ENCODE results near the gene CMTM6.
"Not testable (repeated sequence)": the region's sequence is repeated elsewhere in the genome, so short reads cannot be mapped to it uniquely, and the experiment has no call there.

CMTM6 gene

DNA sequence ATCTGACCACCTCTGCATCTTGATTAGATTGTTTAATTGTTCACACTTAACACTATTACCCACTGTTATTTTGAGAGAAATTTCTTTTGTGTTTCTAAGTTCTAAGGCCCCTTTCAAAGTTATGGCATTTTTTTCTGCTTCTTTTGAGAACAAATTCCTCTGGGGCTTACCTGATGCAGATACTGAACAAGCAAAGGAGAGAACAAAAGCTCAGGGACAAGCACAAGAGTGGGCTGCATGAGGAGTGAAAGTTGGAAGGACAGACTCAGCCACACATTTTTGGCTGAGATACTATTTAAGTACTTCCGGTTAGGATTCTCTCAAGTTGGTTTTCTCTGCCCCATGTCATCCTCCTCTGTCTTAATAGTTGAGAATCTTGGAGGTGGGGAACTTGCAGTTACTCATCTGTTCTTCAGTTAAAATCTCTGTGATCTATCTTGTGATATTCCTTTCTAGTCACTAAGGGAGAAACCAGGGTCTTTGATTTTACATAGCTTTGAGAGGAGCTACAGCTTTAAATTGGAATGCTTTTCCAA lies 54.7 kb downstream of the CMTM6 start:
- ATAC-seq (no peak), DNase-seq (no peak)

DNA sequence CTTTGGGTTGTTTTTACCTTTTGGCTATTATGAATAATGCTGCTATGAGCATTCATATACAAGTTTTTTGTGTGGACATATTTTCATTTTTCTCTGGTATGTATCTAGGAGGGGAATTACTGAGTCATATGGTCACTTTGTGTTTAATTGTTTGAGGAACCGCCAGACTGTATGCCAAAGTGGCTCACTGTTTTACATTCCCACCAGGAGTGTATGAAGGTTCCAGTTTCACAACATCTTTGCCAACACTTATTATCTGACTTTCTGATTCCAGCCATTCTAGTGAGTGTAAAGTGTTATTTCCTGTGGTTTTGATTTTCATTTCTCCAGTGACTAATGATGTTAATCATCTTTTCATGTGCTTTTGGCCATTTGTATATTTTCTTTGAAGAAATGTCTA lies 59.2 kb downstream of the CMTM6 start:
- DNase-seq (peak; percentile 3), ATAC-seq (peak; percentile 49)

DNA sequence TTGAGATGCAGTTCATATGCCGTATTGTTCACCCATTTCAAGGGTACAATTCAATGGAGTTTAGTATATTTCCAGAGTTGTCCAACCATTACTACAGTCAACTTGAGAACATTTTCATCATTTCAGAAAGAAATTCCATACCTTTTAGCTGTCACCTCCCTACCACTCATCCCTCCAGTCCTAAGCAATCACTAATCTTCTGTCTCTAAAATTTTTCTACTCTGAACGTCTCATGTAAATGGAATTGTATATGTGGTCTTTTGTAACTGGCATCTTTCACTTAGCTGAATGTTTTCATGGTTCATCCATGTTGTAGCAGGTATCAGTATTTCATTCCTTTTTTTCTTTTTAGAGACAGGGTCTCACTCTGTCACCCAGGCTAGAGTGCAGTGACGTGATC lies 59.9 kb downstream of the CMTM6 start:
- no peak for ATAC-seq
- DNase-seq: no peak

- DNase-seq (peak; percentile 0), ATAC-seq (no peak)
Measured at GRCh38 chr3:32440611-32441350, 61.9 kb downstream of the CMTM6 start.

DNA sequence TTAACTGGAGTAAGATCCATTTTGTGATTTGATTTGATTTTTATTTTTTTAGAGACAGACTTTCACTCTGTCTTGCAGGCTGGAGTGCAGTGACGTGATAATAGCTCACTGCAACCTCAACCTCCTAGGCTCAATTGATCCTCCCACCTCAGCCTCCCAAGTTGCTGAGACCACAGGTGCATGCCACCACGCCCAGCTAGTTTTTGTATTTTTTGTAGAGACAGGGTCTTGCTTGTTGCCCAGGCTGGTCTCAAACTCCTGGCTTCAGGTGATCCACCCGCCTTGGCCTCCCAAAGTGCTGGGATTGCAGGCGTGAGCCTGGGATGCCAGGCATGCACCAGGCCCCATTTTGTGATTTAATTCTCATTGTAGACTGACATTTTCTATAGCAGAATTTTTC lies 63.2 kb downstream of the CMTM6 start:
- not testable (repeated sequence) for ATAC-seq, DNase-seq

- DNase-seq: peak; percentile 49
- peak; percentile 88 for ATAC-seq
Measured at GRCh38 chr3:32438596-32439344, 63.9 kb downstream of the CMTM6 start.

DNA sequence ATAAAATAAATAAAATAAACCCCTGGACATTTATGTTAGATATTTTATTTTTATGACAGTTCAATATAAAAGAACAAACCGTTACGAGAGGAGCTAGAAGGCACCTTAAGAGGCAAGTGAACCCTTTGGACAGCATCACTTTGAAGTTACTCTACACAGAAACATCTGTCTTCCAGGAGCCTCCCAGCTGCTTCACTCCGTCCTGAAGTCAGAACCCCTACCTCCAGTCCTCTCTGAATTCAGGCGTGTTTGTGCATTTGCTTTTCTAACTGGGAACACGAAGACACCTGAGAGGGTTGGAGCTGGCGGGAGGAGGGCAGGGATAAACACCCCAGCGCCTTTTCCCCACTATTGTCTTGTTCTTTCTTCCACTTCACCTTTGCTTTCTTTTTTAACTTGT lies 64.8 kb downstream of the CMTM6 start:
- ATAC-seq: no peak
- peak; percentile 3 for DNase-seq

DNA sequence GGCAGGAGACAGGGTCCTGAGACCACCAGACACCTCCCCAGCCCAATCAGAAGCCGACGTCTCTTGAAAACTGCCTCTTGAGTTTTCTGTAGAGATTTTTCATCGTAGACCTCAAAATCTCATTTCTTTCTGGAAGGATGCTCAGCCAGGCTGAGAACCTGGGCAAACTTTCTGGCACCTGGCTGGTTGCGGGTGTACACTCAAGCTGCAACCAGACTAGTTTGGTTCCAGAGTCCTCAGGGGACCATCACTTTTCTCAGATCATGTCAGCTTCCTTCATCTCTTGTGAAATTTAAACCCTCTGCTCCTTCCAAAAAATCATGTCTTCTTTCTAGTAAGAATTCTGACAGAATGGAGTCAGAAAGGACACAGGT lies 65.8 kb downstream of the CMTM6 start:
- DNase-seq: no peak
- no peak for ATAC-seq

DNA sequence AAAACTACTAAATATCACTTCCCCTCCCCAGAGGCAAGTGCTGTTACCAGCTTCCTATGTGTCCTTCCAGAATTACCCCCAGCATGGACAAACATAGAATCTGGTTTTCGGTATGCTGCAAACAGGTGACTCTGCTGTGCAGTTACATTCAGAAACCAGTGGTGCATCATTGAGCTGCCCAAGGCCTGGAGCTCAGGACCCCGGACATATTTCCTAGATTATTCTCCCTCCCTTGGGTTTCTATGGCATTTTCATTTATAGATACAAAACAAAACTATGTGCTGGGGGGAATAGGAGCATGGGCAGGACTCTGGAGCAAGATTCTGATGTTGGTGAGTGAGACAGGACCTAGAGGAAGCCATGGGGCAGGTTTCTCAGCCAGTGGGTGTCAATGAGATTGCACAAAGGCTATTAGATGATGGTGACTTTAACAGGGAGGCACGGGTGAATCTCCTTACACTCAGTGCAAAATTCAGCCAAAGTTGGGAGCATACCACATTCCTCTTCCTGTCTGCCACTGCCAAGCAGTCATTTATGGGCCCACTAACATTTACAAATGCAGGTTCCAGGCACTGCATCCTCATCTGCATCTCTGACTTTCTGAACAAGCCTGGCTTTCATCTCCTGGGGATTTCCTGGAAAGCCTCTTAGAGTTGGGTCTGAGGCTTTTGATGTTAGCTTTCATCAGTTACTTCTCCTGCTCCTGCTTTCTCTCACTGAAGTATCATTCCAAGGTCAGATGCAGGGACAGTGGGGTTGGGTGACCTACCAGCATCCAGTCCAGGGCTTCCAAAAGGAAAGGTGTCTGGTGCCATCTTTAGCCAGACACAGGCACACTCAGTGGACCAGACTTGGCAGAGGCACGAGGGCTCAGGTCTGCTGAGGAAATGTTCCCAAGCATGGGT lies 66.5 kb downstream of the CMTM6 start:
- ATAC-seq (no peak), DNase-seq (peak; percentile 12)

- ATAC-seq (no peak), DNase-seq (no peak)
Measured at GRCh38 chr3:32434206-32434605, 68.4 kb downstream of the CMTM6 start.

DNA sequence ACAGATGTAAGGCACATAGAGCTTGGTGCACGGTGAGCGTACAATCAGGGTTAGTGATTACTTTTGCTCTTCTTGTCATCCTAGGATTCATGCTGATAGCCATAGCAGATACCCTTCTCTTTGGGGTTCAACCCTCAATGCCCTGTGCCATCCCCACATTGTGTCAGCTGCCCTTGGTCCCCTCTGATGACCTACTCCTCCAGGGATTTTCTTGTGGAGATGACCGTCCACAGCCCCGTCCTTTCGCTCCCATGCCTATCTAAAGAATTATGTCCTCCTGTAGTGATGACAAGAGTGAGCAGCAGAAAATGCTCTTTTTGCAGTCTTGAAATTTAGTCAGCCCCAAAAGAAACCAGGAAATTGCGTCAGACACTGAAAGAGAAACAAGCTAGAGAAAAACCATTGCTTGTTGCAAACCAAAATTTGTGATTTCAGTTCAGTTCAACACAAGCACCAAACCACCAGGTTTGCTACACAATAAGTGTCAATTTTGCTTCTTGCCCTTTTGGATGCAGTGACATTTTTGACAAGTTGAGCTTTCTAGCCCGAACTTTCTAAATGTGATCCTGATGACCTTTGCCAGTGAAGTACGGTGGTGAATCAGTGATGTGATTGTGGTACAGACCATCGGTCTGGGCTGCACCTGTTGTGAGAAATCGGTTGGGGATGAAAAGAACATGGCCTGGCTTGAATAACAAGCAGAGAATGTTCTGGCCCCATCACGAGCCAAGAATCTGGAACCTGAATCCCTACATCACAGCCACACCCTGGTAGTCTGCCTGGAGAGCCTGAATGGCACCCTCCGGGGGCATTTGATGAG lies 69.7 kb downstream of the CMTM6 start:
- ATAC-seq (peak; percentile 76), DNase-seq (peak; percentile 51)

DNA sequence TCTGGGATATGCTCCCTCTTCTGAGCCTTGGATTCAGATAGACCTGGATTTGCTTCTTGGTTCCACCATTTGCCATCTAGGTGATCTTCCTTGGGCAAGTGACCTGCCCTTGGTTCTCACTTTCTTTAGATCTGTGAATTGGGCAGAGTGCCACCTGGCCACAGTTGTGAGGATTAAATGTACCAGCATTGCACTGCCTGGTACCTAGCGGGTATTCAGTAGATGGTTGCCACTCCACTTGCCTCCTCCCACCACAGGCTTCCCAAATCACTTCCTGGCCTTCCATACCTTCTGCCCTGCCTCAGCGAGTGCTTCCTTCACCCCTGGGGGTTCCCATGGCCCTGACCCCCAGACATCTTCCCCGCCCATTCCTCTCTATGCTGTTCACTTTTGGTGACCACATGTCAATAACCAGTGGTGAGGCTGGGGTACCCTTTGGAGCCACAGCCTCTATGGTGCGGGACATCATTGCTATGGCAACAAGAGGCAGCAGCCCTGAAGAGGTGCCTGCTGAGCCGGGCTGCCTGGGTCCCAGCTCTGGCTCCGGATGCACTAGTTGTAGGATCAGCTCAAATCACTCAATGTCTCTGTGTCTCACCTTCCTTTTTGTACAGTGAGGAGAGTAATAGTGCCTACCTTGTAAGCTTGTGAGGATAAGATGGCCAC lies 70.5 kb downstream of the CMTM6 start:
- peak; percentile 27 for DNase-seq
- ATAC-seq: no peak

GRCh38 chr3:32431481-32431880 lies 71.2 kb downstream of the CMTM6 start:
- DNase-seq (no peak), ATAC-seq (no peak)
